Natural killer cell (primary cell): ENCODE results near the gene EZR. TPM values are rescaled to one million over a fixed set of nuclear protein-coding genes. Genes with fewer than 3 reads are reported as not detected.

Experiments
- ATAC-seq, 3 donors: fragments of 150-1000 bp in 2 of 3; fragments of 200-7000 bp in 1 of 3; cut with Tn5 transposase; 1 replicate in 1 of 3; 2 replicates in 2 of 3; pipeline ENCODE4 v1.10.0; 2021; ENCODE audit warnings: mild to moderate bottlenecking in 2 of 3, moderate library complexity in 2 of 3
- DNase-seq, 2 donors: peaks; one replicate each; pipeline versions ENCODE4 v3.0.0 to v3.0.0-alpha.2; 2013 to 2021; ENCODE audit warnings: mixed read lengths in 1 of 2
- H3K27ac ChIP-seq: one replicate; pipeline ENCODE4 v1.5.1; 2013; ENCODE audit warnings: mild to moderate bottlenecking, low read length
- H3K27me3 ChIP-seq: one replicate; pipeline ENCODE4 v1.6.1; 2013; ENCODE audit warnings: low read length; ENCODE audit not compliant: control insufficient read depth, insufficient read depth
- H3K36me3 ChIP-seq: one replicate; pipeline ENCODE4 v1.6.1; 2013; ENCODE audit warnings: low read length; ENCODE audit not compliant: control insufficient read depth, insufficient read depth
- H3K4me1 ChIP-seq: one replicate; pipeline ENCODE4 v1.6.1; 2013; ENCODE audit warnings: low read length; ENCODE audit not compliant: control insufficient read depth, insufficient read depth
- H3K4me3 ChIP-seq: one replicate; pipeline ENCODE4 v1.5.1; 2013; ENCODE audit warnings: low read length
- H3K9me3 ChIP-seq: one replicate; pipeline ENCODE4 v1.6.1; 2013; ENCODE audit warnings: low read length; ENCODE audit not compliant: control insufficient read depth, insufficient read depth
- H3K27ac Mint-ChIP-seq, 2 donors: one replicate each; pipeline ENCODE4 v1.8.0; 2022; ENCODE audit warnings: mild to moderate bottlenecking in 2 of 2, mixed read lengths in 2 of 2, moderate library complexity in 1 of 2
- H3K27me3 Mint-ChIP-seq, 2 donors: one replicate each; pipeline ENCODE4 v1.8.0; 2022; ENCODE audit warnings: low read depth in 2 of 2, mixed read lengths in 2 of 2
- H3K36me3 Mint-ChIP-seq: one replicate; pipeline ENCODE4 v1.8.0; 2022; ENCODE audit warnings: mixed read lengths
- H3K4me1 Mint-ChIP-seq, 2 donors: one replicate each; pipeline ENCODE4 v1.8.0; 2022; ENCODE audit warnings: mixed read lengths in 2 of 2
- H3K4me3 Mint-ChIP-seq: one replicate; pipeline ENCODE4 v1.8.0; 2022; ENCODE audit warnings: mild to moderate bottlenecking, moderate library complexity, mixed read lengths
- H3K9me3 Mint-ChIP-seq, 2 donors: one replicate each; pipeline ENCODE4 v1.8.0; 2022; ENCODE audit warnings: mixed read lengths in 2 of 2
- WGBS: methylation state at CpG from one replicate; pipeline ENCODE4 v1.1.7; 2013; ENCODE audit warnings: missing lambda C conversion rate; ENCODE audit not compliant: insufficient coverage; 5-methylcytosine and 5-hydroxymethylcytosine counted together
- intact Hi-C: fragments of 100-400 bp; cut with micrococcal nuclease; formaldehyde crosslinking; loops from one replicate; pipeline ENCODE4 v1.14.2; 2022
- total RNA-seq, 4 donors: library from RNA; stranded (reverse); fragments of 120-200 nt in 1 of 4; gene quantifications; one replicate each; pipeline versions ENCODE4 v1.2.3 to v1.2.4, GENCODE V29; 2013 to 2022
- TF ChIP-seq, protein P1 (sequence below): fragments of 200-600 bp; IDR thresholded peaks from one replicate; pipeline ENCODE4 v1.8.0; 2022; ENCODE audit warnings: antibody characterized with exemption

EZR gene
- total RNA-seq, 3 donors from 2014 or later (not counting 1 experiment from before 2014, with no cell fraction given): 119 to 157 (median 133) TPM

DNA sequence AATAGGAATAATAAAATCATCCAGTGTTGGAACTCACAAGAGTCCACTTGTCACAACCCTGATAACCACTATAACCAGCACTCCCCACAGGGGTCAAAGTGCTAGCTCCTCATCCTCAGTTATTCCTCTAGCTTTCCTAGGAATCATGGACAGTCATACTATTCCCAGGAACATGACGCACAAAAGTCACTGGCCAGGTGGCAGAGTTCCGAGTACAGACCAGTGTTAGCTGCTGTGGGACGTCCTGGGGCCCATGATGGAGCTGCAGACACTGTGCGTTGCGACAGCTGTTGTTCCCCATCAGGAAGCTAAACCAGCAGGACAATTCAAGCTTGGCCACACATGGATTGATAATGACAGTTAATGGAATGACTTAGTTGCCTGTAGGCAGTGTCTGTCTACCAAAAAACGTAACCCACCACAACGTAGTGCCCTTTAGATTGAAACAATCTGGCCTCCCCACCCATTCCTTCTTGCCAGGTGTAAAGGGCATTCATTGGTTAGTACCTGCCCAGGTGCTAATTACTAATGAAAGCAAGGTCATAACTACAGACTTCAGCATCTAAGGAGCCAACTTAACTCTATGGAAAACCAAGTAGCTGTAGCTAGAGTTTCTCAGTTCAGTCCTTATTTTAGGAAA, 17.4 kb downstream of the EZR start:
- Histone ChIP-seq H3K9me3 (no peaks in the 10 kb centered on the region), H3K36me3 (peaks cover 3% of the 10 kb centered on the region), H3K27me3 (no peaks in the 10 kb centered on the region), H3K4me1 (peaks cover 42% of the 10 kb centered on the region), H3K4me3 (no peak overlapping the region), H3K27ac (no peak overlapping the region)
- Mint-ChIP-seq H3K27ac (peak overlapping the region in 1 of 2 donors; percentile 91), H3K4me1 (peaks cover 72 to 74% of the 10 kb centered on the region in 2 donors), H3K4me3 (no peak overlapping the region), H3K36me3 (no peaks in the 10 kb centered on the region), H3K27me3 (no peaks in the 10 kb centered on the region), H3K9me3 (no peaks in the 10 kb centered on the region)
- TF ChIP-seq, protein P1, sequence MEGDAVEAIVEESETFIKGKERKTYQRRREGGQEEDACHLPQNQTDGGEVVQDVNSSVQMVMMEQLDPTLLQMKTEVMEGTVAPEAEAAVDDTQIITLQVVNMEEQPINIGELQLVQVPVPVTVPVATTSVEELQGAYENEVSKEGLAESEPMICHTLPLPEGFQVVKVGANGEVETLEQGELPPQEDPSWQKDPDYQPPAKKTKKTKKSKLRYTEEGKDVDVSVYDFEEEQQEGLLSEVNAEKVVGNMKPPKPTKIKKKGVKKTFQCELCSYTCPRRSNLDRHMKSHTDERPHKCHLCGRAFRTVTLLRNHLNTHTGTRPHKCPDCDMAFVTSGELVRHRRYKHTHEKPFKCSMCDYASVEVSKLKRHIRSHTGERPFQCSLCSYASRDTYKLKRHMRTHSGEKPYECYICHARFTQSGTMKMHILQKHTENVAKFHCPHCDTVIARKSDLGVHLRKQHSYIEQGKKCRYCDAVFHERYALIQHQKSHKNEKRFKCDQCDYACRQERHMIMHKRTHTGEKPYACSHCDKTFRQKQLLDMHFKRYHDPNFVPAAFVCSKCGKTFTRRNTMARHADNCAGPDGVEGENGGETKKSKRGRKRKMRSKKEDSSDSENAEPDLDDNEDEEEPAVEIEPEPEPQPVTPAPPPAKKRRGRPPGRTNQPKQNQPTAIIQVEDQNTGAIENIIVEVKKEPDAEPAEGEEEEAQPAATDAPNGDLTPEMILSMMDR: no peak
- ATAC-seq: no peak
- no peak for DNase-seq
- intact Hi-C loops: loop anchor here (5.0 kb wide), 1 partner anchor 84 kb away; no protein-coding TSS in a partner anchor
- WGBS: 93% methylated on average over 7 of the region's 7 CpGs

DNA sequence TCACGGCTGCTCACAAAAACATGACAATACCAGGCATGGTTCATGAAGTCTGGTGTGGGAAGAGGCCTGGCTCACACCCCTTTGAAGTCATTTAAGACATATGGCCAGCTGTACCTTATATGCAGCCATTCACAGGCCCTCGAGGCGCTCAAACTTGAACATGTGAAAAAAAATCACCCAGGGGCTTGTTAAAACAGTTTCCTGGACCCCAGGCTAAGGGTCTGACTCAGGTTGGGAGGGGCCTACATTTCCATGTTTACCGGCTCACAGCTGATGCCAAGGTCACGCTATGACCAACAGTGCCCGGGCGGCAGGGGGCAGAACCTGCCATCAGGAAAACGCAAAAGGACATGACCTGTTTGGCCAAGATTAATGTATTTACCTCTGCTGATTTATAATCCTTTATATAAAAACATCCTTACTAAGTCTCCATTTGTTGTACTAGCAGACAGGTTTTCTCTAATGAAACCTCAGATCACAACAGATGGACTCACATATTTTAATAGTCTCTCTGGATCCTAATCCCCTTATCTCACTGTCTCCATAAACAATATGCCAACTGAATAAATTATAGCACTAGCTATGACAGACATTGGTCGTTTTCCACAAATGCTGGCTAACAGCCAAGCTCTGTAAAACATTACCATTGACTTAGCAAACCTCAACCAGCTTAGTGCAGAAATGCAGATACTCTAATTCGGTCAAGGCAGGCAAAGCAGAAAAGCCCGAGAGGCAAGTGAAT, 19.9 kb downstream of the EZR start:
- Histone ChIP-seq H3K36me3 (peaks cover 3% of the 10 kb centered on the region), H3K4me1 (peaks cover 49% of the 10 kb centered on the region), H3K27ac (peak overlapping the region; percentile 11), H3K27me3 (no peaks in the 10 kb centered on the region), H3K9me3 (no peaks in the 10 kb centered on the region), H3K4me3 (no peak overlapping the region)
- no peaks in the 10 kb centered on the region for H3K27me3 Mint-ChIP-seq
- DNase-seq (no peak), ATAC-seq (no peak)
- peaks cover 70 to 71% of the 10 kb centered on the region in 2 donors for H3K4me1 Mint-ChIP-seq
- 68% methylated on average over 9 of the region's 11 CpGs for WGBS
- TF ChIP-seq, protein P1: no peak
- peak overlapping the region; percentile 6 to 49 for H3K27ac Mint-ChIP-seq
- no peak overlapping the region for H3K4me3 Mint-ChIP-seq
- no peaks in the 10 kb centered on the region for H3K36me3 Mint-ChIP-seq
- no peaks in the 10 kb centered on the region for H3K9me3 Mint-ChIP-seq
- intact Hi-C loops: loop anchor here (2.0 kb wide), 1 partner anchor 106 kb away; no protein-coding TSS in a partner anchor

DNA sequence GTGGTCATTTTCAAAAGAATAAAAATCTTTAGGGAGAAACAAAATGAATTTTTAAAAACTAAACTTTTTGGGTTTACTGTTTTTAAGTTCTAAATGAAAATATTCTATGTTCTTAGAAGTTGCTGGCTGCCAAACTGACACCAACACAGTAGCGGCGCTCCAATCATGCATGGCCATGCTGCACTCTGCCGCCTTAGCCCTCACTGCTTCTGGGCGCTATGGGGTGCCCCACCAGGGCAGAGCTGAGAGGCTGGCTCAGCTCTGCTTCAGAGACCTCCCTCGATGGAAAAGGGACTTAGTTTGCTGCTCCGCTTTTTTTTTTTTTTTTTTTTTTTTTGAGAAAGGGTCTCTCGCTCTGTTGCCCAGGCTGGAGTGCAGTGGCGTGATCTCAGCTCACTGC, 20.9 kb downstream of the EZR start:
- H3K27me3 ChIP-seq: no peaks in the 10 kb centered on the region
- peaks cover 3% of the 10 kb centered on the region for H3K36me3 ChIP-seq
- Mint-ChIP-seq H3K36me3 (no peaks in the 10 kb centered on the region), H3K4me3 (no peak overlapping the region), H3K27ac (no peak overlapping the region), H3K4me1 (peaks cover 70 to 71% of the 10 kb centered on the region in 2 donors), H3K9me3 (no peaks in the 10 kb centered on the region), H3K27me3 (no peaks in the 10 kb centered on the region)
- DNase-seq: no peak
- no peak overlapping the region for H3K27ac ChIP-seq
- H3K4me3 ChIP-seq: no peak overlapping the region
- H3K4me1 ChIP-seq: peaks cover 53% of the 10 kb centered on the region
- no peaks in the 10 kb centered on the region for H3K9me3 ChIP-seq
- ATAC-seq: no peak
- 91% methylated on average over 5 of the region's 8 CpGs for WGBS
- intact Hi-C loops: loop anchor here (2.0 kb wide), 1 partner anchor 106 kb away; no protein-coding TSS in a partner anchor
- TF ChIP-seq, protein P1: no peak
